Stomach (tissue), 4 donors: Measurements from ENCODE around the gene IQCC.

Experiments used
- EP300 ChIP-seq: sonication (generic); formaldehyde crosslinking; IDR thresholded peaks from one replicate; pipeline ENCODE4 v1.6.1; 2017; ENCODE audit warnings: antibody characterized with exemption
- POLR2A ChIP-seq, 4 donors: fragments of 450-650 bp; IDR thresholded peaks; one replicate each; pipeline ENCODE4 v1.6.1; 2016; ENCODE audit warnings: antibody characterized with exemption in 4 of 4, control low read depth in 2 of 4, mild to moderate bottlenecking in 1 of 4, moderate library complexity in 1 of 4
- POLR2AphosphoS5 ChIP-seq, 3 donors: sonication (generic); formaldehyde crosslinking; IDR thresholded peaks; one replicate each; pipeline ENCODE4 v1.6.1; 2016; ENCODE audit warnings: antibody characterized with exemption in 3 of 3
- TF ChIP-seq, protein P1 (sequence below), 7 experiments: fragments of 450-650 bp in 4 of 7; fragments of 200-600 bp in 3 of 7; sonication (generic) in 3 of 7; IDR thresholded peaks; one replicate each; pipeline ENCODE4 v1.5.1; 2016 to 2019; ENCODE audit warnings: antibody characterized with exemption in 7 of 7, control low read depth in 2 of 7, mild to moderate bottlenecking in 1 of 7

DNA sequence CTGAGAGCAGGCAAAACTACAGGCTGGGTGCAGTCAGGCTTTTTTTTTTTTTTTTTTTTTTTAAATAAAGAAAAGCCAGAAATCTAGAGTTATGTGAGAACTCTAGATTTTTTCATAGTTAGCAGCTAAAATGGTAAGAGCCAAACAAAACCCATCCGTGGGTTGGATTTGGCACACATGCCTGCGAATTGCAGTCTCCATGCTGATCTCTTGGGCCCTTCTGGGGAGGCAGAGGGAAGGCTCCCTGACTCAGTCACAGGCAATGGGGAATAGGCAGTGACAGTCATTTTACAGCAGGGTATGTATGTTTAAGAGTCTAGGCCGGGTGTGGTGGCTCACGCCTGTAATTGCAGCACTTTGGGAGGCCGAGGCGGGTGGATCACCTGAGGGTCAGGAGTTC is 23.4 kb upstream of the IQCC start:
- TF ChIP-seq, protein P1, sequence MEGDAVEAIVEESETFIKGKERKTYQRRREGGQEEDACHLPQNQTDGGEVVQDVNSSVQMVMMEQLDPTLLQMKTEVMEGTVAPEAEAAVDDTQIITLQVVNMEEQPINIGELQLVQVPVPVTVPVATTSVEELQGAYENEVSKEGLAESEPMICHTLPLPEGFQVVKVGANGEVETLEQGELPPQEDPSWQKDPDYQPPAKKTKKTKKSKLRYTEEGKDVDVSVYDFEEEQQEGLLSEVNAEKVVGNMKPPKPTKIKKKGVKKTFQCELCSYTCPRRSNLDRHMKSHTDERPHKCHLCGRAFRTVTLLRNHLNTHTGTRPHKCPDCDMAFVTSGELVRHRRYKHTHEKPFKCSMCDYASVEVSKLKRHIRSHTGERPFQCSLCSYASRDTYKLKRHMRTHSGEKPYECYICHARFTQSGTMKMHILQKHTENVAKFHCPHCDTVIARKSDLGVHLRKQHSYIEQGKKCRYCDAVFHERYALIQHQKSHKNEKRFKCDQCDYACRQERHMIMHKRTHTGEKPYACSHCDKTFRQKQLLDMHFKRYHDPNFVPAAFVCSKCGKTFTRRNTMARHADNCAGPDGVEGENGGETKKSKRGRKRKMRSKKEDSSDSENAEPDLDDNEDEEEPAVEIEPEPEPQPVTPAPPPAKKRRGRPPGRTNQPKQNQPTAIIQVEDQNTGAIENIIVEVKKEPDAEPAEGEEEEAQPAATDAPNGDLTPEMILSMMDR (IDR thresholded peaks at IDR 0.05): no peak
- no peak for TF ChIP-seq POLR2AphosphoS5 (IDR thresholded peaks at IDR 0.05)
- TF ChIP-seq EP300: no peak
- TF ChIP-seq POLR2A (IDR thresholded peaks at IDR 0.05): no peak
